CD4-positive, alpha-beta T cell treated with Interleukin-17A for 1 hour (primary cell): ENCODE results near the gene UFC1.

Experiments used
- DNase-seq: peaks from one replicate; pipeline ENCODE4 v3.0.0-alpha.2; 2020

UFC1 gene

DNA sequence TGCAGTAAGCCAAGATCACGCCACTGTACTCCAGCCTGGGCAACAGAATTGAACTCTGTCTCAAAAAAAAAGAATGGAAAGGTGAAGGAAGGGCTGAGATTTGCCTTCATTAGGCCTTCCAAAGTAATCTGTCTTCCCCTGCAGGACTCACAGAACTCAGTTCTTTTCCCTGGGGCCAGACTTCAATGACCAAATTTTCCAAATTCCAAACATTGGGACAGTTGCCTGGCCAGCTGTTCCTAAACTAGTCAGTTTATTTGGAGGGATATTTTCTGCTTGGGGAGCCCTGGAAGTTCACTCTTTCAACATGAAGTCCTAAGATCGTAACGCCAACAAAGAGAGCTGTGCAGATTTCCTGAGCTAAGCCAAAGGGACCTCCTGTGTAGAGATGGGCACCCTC is 15.9 kb upstream of the UFC1 start:
- no peak for DNase-seq

DNA sequence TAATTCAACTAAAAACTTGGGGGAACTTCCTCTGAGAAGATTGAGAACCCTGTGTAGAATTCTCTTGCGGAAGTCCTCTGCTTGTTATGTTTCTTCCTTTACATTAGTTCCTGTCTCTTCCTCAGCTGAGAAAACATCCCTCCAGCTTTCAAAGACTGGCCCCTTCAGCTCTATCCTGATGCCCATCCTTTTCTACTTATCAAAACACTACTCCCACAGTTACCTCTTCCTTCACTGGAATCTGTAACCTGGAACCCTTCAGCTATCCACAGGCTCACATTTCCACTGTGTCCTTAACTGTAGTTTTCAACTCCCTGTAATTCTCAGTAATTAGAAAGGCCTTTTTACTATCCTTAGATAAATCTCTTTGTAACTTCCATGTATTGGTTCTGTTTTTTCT is 15.3 kb upstream of the UFC1 start:
- DNase-seq, result no peak

DNA sequence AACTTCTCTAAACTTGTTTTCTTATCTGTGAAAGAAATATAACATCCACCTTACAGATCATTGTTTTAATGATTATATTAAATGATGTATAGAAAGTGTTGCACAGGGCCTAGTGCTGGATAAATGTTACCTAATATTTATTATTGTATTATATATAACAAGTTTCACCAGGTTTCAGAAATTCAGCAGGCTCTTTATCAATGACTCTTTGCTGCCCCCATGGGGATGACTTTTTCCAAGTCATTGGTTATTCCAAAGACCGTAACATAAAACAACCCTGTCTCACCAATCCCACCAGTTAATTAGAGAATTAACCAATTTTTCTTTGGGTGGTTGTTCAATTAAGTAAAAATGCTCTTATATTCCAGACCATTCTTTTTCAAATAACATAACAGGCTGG is 14.0 kb upstream of the UFC1 start:
- DNase-seq, result peak; percentile 74

DNA sequence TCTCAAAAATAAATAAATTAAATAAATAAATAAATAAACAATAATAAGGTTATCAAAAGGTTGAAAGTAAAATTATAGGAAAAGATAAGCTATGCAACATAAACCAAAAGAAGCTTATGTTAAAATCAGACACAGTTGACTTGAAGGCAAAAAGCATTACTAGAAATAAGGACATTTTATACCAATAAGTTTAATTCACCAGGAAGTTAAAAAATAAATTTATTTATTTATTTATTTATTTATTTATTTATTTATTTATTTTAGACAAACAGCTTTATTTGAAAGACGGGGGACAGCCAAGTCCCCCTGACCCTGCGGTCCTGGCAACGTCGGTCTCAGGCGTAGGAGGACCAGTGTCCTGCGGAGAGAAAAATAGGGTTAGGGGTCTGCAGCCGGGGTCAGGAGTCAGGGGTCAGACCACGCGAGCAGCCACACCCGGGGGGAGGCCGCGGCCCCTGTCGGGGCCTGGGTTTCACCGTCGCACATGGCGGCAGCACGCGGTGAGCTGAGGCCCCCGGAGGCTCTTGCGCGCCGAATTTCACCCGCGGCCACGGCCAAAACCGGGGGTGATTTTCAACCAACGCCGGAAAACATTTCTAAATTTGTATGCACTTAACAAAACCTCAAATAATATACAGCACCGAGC is 12.9 kb upstream of the UFC1 start:
- no peak for DNase-seq

DNA sequence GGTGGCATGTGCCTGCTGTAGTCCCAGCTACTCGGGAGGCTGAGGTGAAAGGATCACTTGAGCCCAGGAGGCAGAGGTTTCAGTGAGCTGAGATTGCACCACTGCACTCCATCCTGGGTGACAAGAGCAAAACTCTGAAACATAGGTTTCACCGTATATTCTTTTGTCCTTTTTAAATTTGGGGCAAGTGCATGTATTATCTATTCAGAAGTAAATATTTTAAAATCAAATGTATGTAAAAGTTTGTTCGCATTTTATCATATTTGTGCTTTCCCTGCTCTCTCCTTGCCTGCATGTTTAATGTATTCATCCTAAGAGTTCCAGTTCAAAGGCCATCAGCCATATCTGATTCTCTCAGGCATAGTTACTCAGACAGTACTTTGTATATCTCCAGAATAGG is 7.9 kb upstream of the UFC1 start:
- DNase-seq, result no peak

DNA sequence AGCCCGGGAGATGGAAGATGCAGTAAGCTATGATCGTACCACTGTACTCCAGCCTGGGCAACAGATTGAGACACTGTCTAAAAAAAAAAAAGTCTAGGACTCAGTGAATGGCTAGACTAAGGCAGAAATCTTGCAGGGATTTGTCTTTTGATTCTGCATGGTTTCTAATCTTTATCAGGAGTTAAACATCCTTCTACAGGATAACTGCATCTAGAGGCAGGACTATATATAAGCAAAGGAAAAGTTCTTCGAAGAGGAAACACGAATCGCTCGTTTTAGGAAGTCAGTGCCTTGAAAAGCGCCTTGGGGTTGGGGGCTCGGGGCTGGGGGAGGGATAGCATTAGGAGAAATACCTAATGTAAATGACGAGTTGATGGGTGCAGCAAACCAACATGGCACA is 602 bp upstream of the UFC1 start:
- DNase-seq, result no peak

DNA sequence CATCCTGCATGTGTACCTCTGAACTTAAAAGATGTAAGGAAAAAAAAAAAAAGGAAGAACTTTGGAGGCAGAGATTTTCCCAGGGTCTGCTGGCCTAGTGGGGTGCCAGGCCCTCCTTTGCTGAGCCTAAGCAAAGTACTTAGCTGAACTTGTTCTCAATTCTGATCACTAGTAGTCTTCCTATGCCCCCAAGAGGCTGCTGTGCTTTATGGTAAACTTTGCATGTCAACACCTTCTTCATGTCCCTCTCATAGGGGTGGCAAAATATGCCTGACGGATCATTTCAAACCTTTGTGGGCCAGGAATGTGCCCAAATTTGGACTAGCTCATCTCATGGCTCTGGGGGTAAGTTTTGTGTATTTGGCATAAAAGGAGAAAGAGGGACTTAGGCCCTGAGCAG is 4.1 kb downstream of the UFC1 start:
- no peak for DNase-seq

DNA sequence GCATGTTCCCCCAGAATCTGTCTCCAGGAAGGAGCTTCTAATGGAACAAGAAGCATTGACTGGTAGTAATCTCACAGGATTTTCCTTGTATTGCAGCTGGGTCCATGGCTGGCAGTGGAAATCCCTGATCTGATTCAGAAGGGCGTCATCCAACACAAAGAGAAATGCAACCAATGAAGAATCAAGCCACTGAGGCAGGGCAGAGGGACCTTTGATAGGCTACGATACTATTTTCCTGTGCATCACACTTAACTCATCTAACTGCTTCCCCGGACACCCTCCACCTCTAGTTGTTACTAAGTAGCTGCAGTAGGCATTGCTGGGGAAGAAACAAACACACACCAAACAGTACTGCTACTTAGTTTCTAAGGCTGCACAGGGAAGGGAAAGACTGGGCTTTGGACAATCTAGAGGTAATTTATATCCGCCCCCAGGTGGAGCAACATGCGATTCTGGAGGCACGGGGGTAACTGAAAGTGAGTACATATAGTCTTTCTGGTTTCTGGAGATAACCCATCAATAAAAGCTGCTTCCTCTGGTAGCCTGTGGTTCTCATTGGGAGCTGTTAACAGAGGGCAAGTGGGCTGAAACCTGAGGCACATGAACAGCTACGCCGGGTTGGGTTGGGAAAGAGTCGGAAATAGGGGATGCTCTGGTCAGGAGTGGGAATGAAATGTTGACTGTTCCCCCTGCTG is 4.7 kb downstream of the UFC1 start:
- no peak for DNase-seq

DNA sequence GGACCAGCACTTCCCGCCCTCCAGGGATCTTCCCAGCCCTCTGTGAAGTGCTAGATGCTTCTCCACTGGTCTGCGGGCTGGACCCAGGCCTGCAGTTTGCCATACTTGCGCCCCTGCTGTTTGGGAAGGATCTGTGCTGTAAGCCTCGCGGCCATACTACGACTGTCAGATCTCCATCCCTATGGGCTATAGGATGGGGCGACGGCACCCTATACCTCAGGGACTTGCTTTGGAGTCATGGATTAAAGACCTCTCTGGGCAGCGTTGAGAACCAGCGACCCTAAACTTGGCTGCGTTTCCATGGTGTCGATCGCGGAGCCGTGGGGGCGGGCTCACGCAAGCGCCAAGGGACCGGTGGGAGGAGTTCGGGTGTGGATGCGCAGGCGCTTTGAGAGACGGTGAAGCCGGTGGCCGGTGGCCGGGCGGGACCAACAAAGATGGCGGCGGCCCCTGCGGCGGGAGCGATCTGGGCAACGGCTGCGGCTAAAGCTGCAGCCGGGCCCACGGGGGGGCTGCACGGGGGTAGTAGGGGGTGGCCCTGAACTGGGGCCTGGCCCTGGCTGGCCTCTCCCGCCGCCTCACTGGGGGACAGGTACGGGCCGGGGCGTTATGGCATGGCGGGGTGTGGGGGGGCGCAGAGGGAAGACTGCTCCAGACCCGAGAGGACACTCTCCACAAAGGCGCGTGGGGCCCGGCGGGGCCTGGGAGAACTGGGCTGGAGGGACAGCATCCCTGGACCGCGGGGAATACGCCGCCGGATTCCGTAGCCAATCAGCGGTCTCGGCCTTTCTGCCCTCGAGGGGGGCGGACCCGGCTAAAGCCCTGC is 5.5 kb downstream of the UFC1 start, which contains the start of gene USP21:
Gene USP21 (plus strand): TSS at position 414 of the 826 bp plus-strand sequence. CDS start 1,141 bp downstream, outside the sequence.
- DNase-seq, result peak; percentile 95

DNA sequence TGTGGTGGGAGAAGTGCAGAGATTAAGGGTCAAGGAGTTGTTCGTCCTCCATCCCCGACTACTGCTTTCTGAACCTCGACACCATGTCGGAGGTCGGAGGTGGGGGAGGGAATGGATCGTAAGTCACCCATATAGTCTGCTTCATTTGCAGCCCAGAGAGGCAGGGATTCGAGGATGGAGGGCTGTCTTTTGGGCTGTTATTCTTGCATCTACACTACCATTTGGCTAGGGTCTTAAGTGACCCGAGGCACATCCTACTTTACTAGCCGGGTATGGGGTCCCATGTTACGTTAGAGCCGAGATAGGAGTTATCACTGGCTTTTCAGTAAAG is 6.1 kb downstream of the UFC1 start:
- no peak for DNase-seq

DNA sequence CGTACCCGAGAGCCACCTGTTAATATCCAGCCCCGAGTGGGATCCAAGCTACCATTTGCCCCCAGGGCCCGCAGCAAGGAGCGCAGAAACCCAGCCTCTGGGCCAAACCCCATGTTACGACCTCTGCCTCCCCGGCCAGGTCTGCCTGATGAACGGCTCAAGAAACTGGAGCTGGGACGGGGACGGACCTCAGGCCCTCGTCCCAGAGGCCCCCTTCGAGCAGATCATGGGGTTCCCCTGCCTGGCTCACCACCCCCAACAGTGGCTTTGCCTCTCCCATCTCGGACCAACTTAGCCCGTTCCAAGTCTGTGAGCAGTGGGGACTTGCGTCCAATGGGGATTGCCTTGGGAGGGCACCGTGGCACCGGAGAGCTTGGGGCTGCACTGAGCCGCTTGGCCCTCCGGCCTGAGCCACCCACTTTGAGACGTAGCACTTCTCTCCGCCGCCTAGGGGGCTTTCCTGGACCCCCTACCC is 6.9 kb downstream of the UFC1 start:
- no peak for DNase-seq

DNA sequence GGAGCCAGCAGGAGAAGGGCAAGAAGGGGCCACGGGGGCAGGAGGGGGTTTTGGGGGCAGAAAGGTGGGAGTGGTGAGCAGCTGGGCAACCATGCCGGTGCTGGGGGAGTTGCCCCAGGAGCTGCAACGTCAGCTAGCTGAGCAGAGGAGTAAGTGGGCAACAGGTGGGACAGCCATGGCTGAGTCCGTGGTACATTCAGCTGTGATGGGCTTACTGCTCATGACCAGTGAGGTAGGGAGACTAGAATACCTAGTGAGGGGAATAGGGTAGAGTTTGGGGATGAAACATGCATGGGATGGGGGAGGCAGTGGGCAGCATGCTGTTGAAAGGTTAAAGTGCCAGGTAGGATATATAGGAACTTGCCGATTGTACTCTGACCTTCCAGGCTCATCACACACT is 7.9 kb downstream of the UFC1 start:
- DNase-seq, result no peak

DNA sequence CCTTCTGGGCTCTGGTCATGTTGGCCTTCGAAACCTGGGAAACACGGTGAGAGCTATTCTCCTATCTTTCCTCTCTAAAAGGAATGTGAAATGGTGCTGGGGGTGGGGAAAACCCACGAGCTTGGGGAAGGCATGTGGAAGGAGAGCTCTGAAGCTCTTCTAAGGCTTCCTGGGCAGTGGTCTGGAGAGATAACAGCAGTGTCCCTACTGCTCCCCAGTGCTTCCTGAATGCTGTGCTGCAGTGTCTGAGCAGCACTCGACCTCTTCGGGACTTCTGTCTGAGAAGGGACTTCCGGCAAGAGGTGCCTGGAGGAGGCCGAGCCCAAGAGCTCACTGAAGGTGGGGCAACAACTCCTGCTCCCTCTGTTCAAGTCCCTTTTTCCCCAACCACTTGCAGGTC is 8.3 kb downstream of the UFC1 start:
- DNase-seq, result no peak

DNA sequence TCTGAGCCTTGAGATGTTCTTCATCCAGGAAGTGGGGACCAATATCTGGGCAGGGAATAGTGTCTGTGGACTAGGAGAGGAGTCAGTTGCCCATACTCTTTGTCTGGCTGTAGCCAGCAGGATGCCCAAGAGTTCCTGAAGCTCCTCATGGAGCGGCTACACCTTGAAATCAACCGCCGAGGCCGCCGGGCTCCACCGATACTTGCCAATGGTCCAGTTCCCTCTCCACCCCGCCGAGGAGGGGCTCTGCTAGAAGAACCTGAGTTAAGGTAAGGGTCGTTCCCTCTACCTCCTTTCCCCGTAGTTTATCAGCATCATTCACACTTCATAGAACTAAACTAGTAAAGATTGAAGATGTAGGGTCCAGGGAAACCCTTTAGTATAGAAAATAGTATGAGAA is 9.0 kb downstream of the UFC1 start:
- no peak for DNase-seq

DNA sequence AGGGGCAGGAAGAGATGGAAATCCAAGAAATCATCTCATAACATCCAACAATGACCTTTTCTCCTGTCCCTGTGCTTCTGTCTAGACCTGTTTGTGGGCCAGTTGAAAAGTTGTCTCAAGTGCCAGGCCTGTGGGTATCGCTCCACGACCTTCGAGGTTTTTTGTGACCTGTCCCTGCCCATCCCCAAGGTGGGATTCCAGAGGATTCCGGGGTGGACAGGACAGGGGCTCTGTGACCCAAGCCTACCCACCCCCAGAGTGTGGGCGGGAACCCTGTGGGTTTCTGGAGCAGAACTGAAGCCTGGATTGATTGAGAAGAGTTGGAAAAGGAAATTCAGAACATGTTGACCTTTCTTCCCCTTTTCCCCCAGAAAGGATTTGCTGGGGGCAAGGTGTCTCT is 10.0 kb downstream of the UFC1 start:
- no peak for DNase-seq

DNA sequence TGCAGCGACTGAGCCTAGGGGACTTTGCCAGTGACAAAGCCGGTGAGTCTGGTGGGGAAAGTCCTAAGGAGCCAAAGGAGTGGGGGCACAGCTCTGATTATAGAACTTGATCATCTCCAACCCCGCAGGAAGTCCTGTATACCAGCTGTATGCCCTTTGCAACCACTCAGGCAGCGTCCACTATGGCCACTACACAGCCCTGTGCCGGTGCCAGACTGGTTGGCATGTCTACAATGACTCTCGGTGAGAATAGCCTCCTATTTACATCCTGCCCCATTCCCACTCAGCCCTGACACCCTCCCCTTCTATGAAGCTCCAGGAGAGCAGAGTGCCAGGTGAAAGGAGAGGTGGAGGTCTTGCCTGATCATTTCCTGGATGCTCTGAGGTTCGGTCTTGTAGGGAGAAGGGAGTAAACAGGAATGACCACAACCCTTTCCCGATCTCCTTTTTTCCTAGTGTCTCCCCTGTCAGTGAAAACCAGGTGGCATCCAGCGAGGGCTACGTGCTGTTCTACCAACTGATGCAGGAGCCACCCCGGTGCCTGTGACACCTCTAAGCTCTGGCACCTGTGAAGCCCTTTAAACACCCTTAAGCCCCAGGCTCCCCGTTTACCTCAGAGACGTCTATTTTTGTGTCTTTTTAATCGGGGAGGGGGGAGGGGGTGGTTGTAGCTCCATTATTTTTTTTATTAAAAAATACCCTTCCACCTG is 11.3 kb downstream of the UFC1 start:
- no peak for DNase-seq

DNA sequence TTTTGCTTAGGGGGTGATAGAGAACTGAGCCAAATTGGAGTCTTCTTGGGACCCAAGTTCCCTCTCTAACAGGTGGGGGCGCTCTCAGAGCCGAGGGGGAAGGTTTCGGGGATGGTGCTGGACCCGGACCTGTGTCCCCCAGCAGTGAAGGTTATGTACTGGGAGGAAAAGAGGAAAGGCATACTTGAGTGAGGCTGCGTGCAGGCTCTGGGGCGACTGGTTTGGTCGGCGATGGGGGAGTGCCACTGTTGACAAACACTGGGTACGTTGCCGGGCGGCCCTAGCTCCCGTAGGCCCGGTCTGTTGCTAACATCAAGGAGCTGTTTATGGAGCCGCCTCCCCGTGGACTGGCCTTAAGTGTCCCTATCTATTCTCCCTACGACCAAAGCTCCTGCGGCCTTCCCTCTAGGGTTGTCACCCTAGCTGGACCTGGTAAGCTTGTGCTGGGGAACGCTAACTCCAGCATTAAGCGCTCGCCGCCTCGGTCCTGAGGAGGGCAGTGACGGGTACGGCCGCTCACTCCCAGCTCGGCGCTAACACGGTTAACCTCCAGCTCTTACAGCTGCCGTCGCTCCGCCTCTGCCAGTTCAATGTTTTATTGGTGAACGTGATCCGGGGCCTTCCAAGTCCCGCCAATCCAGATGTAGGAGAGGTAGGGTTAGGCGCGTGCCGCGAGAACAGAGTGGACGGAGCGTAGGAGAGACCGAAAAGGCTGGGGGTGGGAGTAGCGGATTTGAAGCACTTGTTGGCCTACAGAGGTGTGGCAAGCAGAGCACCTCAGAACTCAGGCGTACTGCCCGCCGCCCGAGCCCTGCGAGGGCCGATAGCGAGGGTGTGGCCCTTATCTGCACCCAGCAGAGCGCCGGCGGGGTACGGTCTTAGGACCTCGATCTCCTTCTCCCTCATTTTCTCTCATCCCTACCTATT is 12.2 kb downstream of the UFC1 start, which contains the start of gene PPOX:
Gene PPOX (plus strand): TSS at position 685 of the 927 bp plus-strand sequence. CDS start 422 bp downstream, outside the sequence.
- DNase-seq, result peak; percentile 97

DNA sequence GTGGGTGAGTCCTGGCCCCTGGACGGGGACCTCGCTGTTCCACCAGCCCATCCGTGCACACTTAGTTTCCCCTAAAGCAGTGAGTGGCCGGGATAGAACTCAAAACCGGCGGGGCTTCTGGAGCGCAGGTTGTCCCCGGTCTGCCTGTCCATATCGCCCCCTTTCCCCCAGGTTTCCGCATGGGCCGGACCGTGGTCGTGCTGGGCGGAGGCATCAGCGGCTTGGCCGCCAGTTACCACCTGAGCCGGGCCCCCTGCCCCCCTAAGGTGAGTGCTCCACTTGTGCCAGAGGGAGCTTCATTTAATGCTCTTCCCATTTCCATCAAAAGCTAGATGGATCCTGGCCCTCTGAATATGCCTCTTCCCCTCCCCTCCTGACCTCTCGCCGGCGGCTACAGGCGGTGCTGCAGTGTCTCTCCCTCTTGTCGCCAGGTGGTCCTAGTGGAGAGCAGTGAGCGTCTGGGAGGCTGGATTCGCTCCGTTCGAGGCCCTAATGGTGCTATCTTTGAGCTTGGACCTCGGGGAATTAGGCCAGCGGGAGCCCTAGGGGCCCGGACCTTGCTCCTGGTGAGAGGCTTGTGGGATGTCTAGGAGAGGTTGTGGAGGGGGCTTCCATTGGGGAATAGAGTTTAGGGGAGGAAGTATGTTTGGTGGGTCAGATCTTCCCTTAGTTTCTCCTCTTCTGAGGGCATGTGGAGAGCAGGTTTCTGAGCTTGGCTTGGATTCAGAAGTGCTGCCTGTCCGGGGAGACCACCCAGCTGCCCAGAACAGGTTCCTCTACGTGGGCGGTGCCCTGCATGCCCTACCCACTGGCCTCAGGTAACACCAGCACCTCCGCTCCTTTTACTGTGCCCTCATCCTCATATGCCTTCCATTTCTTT is 13.1 kb downstream of the UFC1 start:
- no peak for DNase-seq

DNA sequence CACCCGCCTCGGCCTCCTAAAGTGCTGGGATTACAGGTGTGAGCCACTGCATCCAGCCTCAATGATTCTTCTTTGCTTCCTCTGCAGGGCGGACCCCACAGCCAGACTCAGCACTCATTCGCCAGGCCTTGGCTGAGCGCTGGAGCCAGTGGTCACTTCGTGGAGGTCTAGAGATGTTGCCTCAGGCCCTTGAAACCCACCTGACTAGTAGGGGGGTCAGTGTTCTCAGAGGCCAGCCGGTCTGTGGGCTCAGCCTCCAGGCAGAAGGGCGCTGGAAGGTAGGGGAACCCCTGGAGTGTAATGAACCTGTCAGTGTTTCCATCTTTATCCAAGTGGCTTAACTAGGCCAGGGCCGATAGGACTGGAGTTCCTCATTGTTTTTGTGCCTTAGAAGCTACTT is 15.1 kb downstream of the UFC1 start:
- DNase-seq, result no peak

DNA sequence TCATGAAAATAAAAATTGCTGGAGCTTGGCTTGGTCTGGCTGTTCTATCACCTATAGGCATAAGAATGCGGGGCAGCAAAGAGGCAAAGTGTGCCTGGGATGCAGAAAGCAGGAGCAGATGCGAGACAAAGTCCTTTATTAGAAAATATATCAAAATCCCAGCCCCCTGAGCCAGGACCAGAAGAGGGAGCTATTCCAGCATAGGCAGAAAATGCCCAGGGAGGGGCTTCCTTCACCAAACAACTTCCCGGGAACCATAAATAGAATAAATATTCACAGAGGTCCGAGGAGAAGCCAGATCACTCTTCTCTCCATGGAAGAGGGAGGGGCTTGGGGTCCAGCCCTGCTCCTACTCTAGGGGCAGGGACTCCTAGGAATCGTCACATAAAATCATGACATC is 17.4 kb downstream of the UFC1 start:
- DNase-seq, result no peak

DNA sequence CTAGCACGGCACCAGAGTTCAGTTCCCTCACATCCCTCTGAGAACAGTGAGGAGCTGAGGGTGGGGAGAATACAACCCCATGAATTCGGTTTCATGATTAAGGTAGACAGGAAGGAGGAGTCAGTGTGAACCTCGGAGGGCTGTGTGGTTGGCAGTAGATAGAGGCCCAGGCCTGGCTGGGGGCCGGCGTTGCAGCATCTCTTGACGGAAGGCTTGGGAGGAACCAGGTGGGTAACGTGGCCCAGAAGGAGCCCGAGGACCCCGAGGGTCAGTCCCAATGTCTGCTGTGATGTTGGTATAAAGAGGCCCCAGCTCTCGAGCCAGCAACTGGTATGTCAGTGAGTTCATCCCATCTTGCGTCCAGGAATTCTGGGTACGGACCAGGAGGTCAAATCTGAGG is 17.9 kb downstream of the UFC1 start:
- DNase-seq, result no peak
